Measurements from ENCODE around the gene CDH5.

GRCh38 chr16:66367968-66368891, 1.7 kb downstream of the CDH5 start:
- no peak for TF ChIP-seq CTCF (conservative IDR thresholded peaks at IDR 0.05; ENCODE audit: low read length)
- TF ChIP-seq EZH2phosphoT487 (IDR thresholded peaks at IDR 0.05; ENCODE audit: borderline replicate concordance, low read depth, low read length), result no peak
